ENCODE results near the gene DYDC2.
A peak's percentile ranks its signal among the peaks of the same experiment; 100 is the strongest.

The DYDC2 gene

DNA sequence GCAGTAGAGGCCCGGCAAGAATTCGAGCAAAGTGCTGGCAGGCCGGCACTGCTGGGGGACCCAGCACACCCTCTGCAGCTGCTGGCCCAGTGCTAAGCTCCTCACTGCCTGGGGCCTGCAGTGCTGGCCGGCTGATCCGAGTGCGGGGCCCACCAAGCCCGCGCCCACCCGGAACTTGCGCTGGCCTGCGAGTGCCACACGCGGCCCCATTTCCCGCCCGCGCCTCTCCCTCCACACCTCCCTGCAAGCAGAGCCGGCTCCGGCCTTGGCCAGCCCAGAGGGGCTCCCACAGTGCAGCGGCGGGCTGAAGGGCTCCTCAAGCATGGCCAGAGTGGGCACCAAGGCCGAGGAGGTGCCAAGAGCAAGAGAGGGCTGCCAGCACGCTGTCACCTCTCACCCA lies 3.1 kb downstream of the DYDC2 start:
- Histone ChIP-seq H3K4me3 (no peak overlapping the region), H3K27ac (no peak overlapping the region)

GRCh38 chr10:80365510-80365909 lies 8.9 kb downstream of the DYDC2 start:
- no peak overlapping the region for H3K4me3 ChIP-seq
- no peak overlapping the region for H3K27ac ChIP-seq

DNA sequence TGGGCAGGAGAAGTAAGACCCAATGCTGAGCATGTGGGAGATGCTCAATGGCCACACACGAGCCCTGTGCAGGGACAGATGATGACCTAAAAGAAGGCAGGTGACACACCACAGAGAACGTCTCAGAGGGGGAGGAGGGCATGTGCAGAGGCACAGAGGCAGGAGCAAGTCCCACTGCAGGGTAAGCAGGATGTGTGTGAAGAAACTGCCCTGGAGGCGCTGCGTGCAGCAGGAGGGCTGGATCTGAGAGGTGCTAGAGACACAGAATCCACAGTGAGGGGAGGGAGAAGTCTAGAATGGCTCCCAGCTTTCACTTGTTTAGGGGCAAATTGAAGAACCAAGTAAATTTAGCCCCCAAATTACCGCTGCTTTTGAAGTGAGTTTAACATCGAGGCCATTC lies 14.9 kb downstream of the DYDC2 start:
- Histone ChIP-seq H3K4me3 (no peak overlapping the region), H3K27ac (no peak overlapping the region)

DNA sequence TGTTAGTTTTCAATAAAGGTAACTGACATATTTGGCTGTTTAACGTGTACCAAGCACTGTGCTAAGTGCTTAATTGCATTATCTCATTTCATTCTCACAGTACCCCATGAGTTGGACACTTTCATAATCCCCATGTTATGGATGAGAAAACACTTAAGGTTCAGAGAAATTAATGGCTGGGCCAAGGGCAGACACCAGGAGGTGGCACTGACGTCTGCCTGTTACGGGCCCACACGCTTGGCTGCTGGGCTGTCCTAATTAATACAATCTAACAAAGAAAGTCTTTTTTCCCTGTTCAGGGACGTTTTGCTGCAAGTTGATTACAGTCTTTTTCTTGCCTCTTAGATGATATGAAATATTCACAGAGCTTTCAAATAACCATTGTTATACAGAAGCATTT lies 16.1 kb downstream of the DYDC2 start:
- no peak overlapping the region for H3K27ac ChIP-seq
- no peak overlapping the region for H3K4me3 ChIP-seq

DNA sequence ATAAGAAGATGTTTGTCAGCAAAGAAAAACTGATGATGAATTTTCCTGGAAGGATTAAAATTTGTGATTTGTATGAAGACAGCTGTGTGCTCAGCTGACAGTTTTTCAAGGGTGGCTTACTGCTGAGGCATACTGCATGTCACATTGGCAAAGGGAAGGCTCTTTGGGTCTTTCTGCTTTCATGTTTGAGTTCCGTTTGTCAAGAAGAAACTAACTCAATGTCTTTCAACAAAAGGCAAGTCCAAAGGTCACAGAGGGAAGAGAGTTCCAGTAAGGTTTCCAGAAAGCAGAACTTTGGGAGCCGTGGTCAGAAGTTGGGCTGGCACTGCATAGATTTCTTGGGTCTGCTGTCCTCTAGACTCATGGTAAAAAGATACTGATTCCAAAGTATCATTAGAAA lies 16.9 kb downstream of the DYDC2 start:
- no peak overlapping the region for H3K27ac ChIP-seq
- H3K4me3 ChIP-seq = no peak overlapping the region

DNA sequence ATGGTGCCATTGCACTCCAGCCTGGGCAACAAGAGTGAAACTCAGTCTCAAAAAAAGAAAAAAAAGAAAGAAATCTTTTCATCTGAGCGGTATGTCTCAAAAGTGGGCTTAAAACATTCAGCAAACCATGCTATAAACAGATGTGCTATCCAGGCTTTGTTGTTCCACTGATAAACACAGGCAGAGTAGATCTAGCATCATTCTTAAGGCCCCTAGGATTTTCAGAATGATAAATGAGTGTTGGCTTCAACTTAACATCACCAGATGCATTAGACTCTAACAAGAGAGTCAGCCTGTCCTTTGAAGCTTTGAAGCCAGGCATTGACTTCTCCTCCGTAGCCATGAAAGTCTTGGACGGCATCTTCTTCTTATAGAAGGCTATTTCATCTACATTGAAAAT lies 23.1 kb downstream of the DYDC2 start:
- H3K4me3 ChIP-seq = no peak overlapping the region
- no peak overlapping the region for H3K27ac ChIP-seq

DNA sequence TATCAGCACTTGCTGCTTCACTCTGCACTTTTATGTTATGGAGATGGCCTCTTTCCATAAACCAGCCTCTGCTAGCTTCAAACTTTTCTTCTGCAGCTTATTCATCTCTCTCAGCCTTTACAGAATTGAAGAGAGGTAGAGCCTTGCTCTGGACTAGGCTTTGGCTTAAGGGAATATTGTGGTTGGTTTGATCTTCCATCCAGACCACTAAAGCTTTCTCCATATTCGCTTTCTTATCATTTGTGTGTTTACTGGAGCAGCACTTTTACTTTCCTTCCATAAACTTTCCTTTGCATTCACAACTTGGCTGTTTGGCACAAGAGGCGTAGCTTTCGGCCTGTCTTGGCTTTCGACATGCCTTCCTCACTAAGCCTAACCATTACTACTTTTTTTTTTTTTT lies 23.6 kb downstream of the DYDC2 start:
- Histone ChIP-seq H3K4me3 (no peak overlapping the region), H3K27ac (no peak overlapping the region)

GRCh38 chr10:80382989-80383388 lies 26.4 kb downstream of the DYDC2 start:
- Histone ChIP-seq H3K4me3 (no peak overlapping the region), H3K27ac (no peak overlapping the region)

DNA sequence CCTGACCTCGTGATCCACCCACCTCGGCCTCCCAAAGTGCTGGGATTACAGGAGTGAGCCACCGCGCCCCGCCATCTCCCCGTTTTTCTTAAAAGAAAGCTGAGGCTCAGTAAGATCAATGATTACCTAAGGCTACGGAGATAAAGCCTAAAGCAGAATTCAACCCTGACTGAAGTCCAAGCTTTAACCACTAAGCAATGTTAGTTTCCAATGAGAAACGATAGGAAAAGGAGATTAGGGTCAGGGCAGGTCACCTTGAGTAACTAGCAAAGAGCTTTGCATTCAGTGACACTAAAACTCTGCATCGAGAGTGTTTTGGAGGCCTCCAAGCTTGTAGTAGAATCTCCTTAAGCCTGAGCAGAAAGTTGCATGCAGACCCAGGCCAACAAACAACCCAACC lies 34.2 kb downstream of the DYDC2 start:
- Histone ChIP-seq H3K27ac (no peak overlapping the region), H3K4me3 (no peak overlapping the region)

GRCh38 chr10:80392250-80392649 lies 35.7 kb downstream of the DYDC2 start:
- no peak overlapping the region for H3K4me3 ChIP-seq
- peak overlapping the region in 1 of 21 experiments; percentile 3 for H3K27ac ChIP-seq

- Histone ChIP-seq H3K4me3 (no peak overlapping the region), H3K27ac (peak overlapping the region in 1 of 21 experiments; percentile 14)
Observed at GRCh38 chr10:80394358-80394916, 37.9 kb downstream of the DYDC2 start.

- H3K27ac ChIP-seq = no peak overlapping the region
- H3K4me3 ChIP-seq = no peak overlapping the region
Observed at GRCh38 chr10:80397014-80397413, 40.4 kb downstream of the DYDC2 start.

GRCh38 chr10:80400136-80400804 lies 43.7 kb downstream of the DYDC2 start:
- Histone ChIP-seq H3K27ac (no peak overlapping the region), H3K4me3 (no peak overlapping the region)

DNA sequence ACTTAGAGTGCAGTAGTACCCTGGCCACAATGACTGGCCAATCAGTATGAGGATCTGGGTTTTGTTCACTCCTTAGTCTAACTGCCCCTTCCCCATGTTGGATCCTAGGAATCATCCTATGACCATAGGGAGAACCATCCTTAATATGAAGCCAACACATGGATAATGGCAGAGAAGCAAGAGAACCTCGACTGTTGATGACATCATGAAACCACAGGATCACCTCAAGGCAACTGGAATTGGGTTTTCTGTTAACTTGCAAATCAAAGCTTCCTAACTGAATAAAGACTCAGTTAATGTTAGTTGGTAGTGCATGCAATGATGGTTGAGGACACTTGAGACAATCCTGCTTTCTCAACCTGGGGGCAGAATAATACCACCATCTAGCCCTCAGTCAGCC lies 48.5 kb downstream of the DYDC2 start:
- Histone ChIP-seq H3K4me3 (no peak overlapping the region), H3K27ac (peak overlapping the region in 2 of 21 experiments; percentile 17 to 21)

- H3K27ac ChIP-seq = peak overlapping the region in 6 of 21 experiments; percentile 7 to 42 (median 27)
Observed at GRCh38 chr10:80405626-80406025, 49.0 kb downstream of the DYDC2 start.

GRCh38 chr10:80406204-80406603 lies 49.6 kb downstream of the DYDC2 start:
- H3K27ac ChIP-seq = peak overlapping the region in 5 of 21 experiments; percentile 7 to 42 (median 33)
- no peak overlapping the region for H3K4me3 ChIP-seq

More at GRCh38 chr10:80405626-80406025, 49.0 kb downstream of the DYDC2 start:
- no peak overlapping the region for H3K4me3 ChIP-seq

- peak overlapping the region in 19 of 21 experiments; percentile 53 to 88 (median 73) for H3K27ac ChIP-seq
- H3K4me3 ChIP-seq = peak overlapping the region; percentile 50 to 85 (median 72)
Observed at GRCh38 chr10:80407812-80408241, 51.2 kb downstream of the DYDC2 start.

DNA sequence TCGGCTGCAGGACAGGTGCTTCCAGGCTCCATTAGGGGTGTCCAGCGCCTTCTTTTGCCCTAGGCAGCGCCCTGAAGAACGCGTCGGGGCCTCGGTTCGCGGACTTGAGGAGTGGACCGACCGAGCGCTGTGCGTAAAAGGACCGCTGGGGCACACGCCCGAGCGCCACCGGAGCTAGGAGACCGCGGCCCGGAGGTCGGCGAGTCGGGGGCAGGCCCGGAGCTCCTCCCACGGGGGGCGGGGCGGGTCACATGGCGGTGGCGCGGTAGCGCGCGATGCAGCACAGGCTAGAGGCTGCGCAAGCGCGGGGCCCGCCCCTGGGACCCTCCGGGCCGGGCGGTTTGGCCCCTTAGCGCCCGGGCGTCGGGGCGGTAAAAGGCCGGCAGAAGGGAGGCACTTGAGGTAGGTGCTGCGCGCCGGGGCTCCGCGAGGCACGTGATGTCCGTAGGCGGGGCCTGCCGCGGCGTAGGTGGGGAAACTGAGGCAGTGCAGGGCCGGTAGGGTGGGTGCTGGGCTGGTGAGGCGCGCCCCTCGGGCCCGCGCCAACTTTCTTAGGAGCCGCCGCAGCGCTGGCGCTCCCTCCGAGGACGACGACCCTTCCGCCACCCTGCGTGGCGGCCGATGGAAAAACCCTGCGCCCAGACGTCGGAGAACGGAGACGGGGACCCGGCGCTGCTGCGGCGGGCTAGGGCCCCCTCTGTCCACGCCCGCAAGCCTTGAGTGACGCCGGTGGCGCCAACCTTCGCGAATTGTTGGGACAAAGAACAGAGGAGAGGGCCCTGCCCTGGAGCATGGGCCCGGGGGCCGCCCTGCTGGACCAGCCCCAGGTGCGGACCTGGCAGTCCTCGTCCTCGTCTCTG lies 51.9 kb downstream of the DYDC2 start, which contains the start of gene PRXL2A:
Gene PRXL2A (plus strand): TSS at position 310 of the 860 bp plus-strand sequence. CDS start 11,917 bp downstream, outside the sequence.
- peak within 1 kb of the TSS; percentile 50 to 85 (median 72) for H3K4me3 ChIP-seq
- peak within 1 kb of the TSS in 20 of 21 experiments; percentile 11 to 88 (median 72) for H3K27ac ChIP-seq

GRCh38 chr10:80409121-80409520 lies 52.5 kb downstream of the DYDC2 start:
- H3K27ac ChIP-seq = peak overlapping the region in 19 of 21 experiments; percentile 11 to 88 (median 73)
- peak overlapping the region; percentile 50 to 85 (median 72) for H3K4me3 ChIP-seq

- H3K4me3 ChIP-seq = peak overlapping the region in 1 of 7 experiments; percentile 83
- H3K27ac ChIP-seq = peak overlapping the region in 6 of 21 experiments; percentile 28 to 76 (median 66)
Observed at GRCh38 chr10:80410122-80410521, 53.5 kb downstream of the DYDC2 start.
